BE2C (cell line): ENCODE data around the gene FPR2.

Experiments used
- DNase-seq: peaks from one replicate; pipeline ENCODE4 v3.0.0-alpha.2; 2020
- H3K27me3 ChIP-seq: fragments of 250-450 bp; sonication (Bioruptor Pico); 2 replicates; pipeline ENCODE4 v1.5.1; 2020; ENCODE audit warnings: mild to moderate bottlenecking
- H3K36me3 ChIP-seq: fragments of 250-450 bp; sonication (Bioruptor Pico); 2 replicates; pipeline ENCODE4 v1.5.1; 2020; ENCODE audit warnings: mild to moderate bottlenecking
- H3K4me1 ChIP-seq: fragments of 250-450 bp; sonication (Bioruptor Pico); 2 replicates; pipeline ENCODE4 v1.5.1; 2020
- H3K4me3 ChIP-seq: 2 replicates; pipeline ENCODE4 v1.5.1; 2011; ENCODE audit warnings: low read depth, low read length
- H3K9me3 ChIP-seq: fragments of 250-450 bp; sonication (Bioruptor Pico); 2 replicates; pipeline ENCODE4 v1.5.1; 2020
- TF ChIP-seq, protein P1 (sequence below): IDR thresholded peaks from 2 replicates; pipeline ENCODE4 v1.5.1; 2012; ENCODE audit warnings: mild to moderate bottlenecking, low read depth, low read length

Gene FPR2

DNA sequence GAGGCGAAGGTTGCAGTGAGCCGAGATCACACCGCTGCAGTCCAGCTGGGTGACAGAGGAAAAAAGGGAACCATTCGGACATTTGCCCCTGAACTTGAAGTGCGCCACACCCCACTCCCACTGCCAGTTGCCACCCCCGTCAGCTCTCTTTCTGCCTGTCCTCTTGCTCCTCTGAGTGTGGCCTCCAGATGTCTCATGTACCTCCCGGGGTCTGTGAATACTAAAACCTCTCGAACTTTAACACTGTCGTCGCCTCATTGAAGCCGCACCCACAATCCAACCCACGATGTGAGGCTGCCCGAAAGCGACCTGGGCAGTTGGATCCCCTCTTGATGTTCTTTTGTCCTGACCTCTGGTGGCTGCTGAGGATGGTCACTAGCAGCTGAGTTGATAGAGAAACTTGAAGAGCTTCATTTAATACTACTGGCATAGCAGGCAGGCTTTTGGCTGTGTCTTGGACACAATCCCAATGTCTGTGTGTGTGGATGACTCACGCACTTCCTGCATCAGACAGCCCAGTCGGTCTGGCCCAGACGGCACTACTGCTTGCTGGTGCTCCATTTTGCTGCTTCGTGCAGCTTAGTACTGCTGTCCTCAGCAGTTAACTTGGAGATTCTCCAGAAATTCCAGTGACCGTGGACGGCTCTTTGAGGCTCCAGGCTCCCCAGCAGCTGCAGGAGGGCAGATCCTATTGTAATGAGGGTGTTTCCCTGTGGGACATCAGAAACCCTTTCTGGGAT lies 38.2 kb downstream of the FPR2 start:
- Histone ChIP-seq H3K4me1 (no peaks in the 10 kb centered on the region), H3K4me3 (no peak overlapping the region), H3K9me3 (no peaks in the 10 kb centered on the region), H3K36me3 (no peaks in the 10 kb centered on the region), H3K27me3 (no peaks in the 10 kb centered on the region)
- TF ChIP-seq, protein P1, sequence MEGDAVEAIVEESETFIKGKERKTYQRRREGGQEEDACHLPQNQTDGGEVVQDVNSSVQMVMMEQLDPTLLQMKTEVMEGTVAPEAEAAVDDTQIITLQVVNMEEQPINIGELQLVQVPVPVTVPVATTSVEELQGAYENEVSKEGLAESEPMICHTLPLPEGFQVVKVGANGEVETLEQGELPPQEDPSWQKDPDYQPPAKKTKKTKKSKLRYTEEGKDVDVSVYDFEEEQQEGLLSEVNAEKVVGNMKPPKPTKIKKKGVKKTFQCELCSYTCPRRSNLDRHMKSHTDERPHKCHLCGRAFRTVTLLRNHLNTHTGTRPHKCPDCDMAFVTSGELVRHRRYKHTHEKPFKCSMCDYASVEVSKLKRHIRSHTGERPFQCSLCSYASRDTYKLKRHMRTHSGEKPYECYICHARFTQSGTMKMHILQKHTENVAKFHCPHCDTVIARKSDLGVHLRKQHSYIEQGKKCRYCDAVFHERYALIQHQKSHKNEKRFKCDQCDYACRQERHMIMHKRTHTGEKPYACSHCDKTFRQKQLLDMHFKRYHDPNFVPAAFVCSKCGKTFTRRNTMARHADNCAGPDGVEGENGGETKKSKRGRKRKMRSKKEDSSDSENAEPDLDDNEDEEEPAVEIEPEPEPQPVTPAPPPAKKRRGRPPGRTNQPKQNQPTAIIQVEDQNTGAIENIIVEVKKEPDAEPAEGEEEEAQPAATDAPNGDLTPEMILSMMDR, result no peak
- DNase-seq, result peak; percentile 52

DNA sequence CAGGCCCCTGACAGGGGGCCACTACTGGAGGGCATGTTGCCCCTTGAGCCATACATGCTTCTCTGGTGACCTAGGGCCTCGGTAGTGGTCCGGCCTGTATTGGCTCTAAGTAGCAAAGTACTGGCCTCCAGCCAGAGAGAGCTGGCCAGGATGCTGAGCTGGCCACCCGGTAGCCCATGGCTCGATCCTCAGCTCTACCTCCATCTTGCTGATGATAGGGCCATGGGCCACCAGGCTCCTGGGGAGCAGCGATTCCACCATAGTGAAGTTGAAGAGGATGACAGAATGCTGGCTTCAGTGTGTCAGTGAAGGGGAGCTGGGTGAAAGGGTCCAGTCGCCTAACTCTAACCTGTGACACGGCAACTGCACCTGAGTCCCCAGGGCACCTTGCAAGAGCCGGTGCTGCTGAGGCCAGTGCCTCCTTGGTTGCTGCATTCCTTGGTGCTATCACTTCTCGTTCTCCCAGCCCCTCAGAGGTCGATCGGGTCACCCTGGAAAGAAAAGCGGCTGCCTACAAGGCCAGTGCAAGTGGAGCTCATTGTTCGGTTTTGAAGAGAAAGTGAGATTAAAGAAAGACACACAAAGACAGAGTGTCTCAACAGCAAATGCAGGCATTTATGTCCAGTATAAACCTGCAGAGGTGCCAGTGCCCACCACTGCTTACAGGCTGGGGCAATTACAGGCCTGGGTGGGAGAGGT lies 38.9 kb downstream of the FPR2 start:
- H3K4me3 ChIP-seq, result no peak overlapping the region
- H3K9me3 ChIP-seq, result no peaks in the 10 kb centered on the region
- H3K36me3 ChIP-seq, result no peaks in the 10 kb centered on the region
- no peak for DNase-seq
- no peaks in the 10 kb centered on the region for H3K4me1 ChIP-seq
- H3K27me3 ChIP-seq, result no peaks in the 10 kb centered on the region
- TF ChIP-seq, protein P1, result no peak

DNA sequence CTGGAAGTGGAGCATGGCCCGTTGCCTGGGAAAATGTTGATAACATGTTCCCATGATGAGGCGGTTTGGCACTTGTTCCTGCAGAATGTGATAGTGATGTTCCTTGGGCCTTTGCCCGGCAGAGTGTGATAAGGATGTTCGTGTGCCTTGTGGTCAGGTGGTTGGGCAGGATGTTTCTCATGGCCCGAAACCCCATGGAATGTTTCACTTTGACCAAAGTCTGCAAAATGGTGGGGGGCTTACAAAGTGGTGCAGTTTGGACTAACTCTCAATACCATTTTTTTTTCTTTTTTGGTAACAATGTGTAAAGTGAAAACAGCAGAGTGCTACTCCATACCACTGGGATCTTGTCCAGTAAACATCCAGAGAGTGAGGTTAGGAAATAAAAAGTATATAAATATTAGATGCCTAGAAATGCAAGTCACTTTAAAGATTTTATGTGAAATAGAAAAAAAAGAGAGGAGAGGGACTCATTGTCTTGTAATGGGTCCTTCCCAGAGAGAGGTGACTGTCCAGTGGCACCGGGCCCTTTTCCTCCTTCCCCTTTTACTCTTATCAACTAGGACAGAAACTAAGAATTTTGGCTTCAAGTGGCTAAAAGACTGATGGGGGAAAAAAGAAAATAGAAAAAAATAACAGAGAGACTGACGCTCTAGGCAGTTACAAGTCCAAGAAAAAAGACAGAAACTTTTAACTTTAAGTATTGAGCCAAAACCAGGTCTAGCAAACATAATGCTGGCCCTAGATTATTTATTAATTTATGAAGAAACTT lies 39.7 kb downstream of the FPR2 start:
- Histone ChIP-seq H3K27me3 (no peaks in the 10 kb centered on the region), H3K4me1 (no peaks in the 10 kb centered on the region), H3K4me3 (no peak overlapping the region), H3K9me3 (no peaks in the 10 kb centered on the region), H3K36me3 (no peaks in the 10 kb centered on the region)
- DNase-seq, result no peak
- TF ChIP-seq, protein P1, result no peak

DNA sequence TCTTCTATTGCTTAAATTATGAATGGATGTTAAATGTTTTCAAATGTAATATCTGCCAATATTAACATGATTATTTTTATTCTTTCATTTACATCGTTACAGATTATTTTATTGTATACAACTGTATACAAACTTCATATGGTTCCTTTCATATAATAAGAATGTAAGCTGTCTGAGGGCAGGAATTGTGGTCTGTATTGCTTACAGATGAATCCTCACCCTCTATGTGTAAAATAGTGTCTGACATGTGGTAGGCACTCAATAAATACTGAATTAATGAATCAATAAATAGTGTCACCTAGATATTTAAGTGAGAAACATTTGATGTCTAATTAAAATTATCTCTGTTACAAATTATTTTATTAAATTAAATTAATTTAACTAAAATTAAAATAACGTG lies 41.8 kb downstream of the FPR2 start:
- Histone ChIP-seq H3K4me3 (no peak overlapping the region), H3K9me3 (no peaks in the 10 kb centered on the region), H3K36me3 (no peaks in the 10 kb centered on the region), H3K4me1 (no peaks in the 10 kb centered on the region), H3K27me3 (no peaks in the 10 kb centered on the region)
- TF ChIP-seq, protein P1, result no peak
- no peak for DNase-seq

DNA sequence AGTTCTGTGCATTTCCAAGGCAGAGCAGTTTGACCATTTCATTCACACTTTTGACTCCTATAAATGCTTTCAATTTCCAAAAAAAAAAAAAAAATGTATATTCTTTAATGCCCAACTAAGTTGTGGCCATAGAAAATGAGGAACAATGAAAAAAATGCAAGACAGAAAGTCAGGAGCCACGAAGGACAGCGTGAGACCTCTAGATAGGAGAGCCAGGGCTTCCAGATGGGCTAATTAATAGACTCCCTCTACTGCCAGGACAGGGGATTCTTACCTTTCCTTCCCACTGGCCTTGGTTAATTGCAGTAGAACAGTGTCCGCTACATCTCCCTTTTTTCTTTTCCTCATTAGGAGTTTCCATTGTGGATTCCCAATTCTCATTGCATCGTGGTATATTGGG lies 42.5 kb downstream of the FPR2 start:
- TF ChIP-seq, protein P1, result no peak
- Histone ChIP-seq H3K4me3 (no peak overlapping the region), H3K36me3 (no peaks in the 10 kb centered on the region), H3K27me3 (no peaks in the 10 kb centered on the region), H3K4me1 (no peaks in the 10 kb centered on the region), H3K9me3 (no peaks in the 10 kb centered on the region)
- no peak for DNase-seq
